Ascending aorta (tissue), 2 donors: ENCODE measurements around the gene POLR2I. TPM values are rescaled to one million over a fixed set of nuclear protein-coding genes. Genes with fewer than 3 reads are reported as not detected.

Experiments used
- DNase-seq, 2 donors: peaks; one replicate each; pipeline ENCODE4 v3.0.0-alpha.2; 2019; ENCODE audit warnings: low spot score in 2 of 2
- H3K27ac ChIP-seq, 2 donors: fragments of 200-600 bp; sonication (generic); one replicate each; pipeline ENCODE4 v1.5.1; 2016 to 2017; ENCODE audit warnings: mild to moderate bottlenecking in 1 of 2
- H3K27me3 ChIP-seq: fragments of 200-600 bp; sonication (generic); one replicate; pipeline ENCODE4 v1.5.1; 2017
- H3K36me3 ChIP-seq, 2 donors: fragments of 200-600 bp; sonication (generic); one replicate each; pipeline ENCODE4 v1.5.1; 2016
- H3K4me1 ChIP-seq, 2 donors: fragments of 200-600 bp; sonication (generic); one replicate each; pipeline ENCODE4 v1.5.1; 2016 to 2017; ENCODE audit warnings: mild to moderate bottlenecking in 1 of 2
- H3K4me3 ChIP-seq, 2 donors: fragments of 200-600 bp; sonication (generic); one replicate each; pipeline ENCODE4 v1.5.1; 2016 to 2017; ENCODE audit warnings: mild to moderate bottlenecking in 1 of 2
- H3K9me3 ChIP-seq, 2 donors: fragments of 200-600 bp; sonication (generic); one replicate each; pipeline ENCODE4 v1.5.1; 2016
- intact Hi-C: fragments of 100-400 bp; cut with DNase I; formaldehyde crosslinking; loops from one replicate; pipeline ENCODE4 v1.15.1; 2023
- total RNA-seq: library from RNA; depleted of rRNA; stranded (reverse); fragments of >200 nt; gene quantifications from one replicate; pipeline ENCODE4 v1.1.0, GENCODE V29; 2016
- TF ChIP-seq, protein P1 (sequence below), 3 experiments: fragments of 200-600 bp in 2 of 3; fragments of 450-650 bp in 1 of 3; sonication (generic) in 2 of 3; IDR thresholded peaks; one replicate each; pipeline ENCODE4 v1.5.1; 2016 to 2019; ENCODE audit warnings: antibody characterized with exemption in 3 of 3, mild to moderate bottlenecking in 1 of 3, moderate library complexity in 1 of 3

The POLR2I gene
- total RNA-seq, 1 donor from 2014 or later, result 21.0 TPM

DNA sequence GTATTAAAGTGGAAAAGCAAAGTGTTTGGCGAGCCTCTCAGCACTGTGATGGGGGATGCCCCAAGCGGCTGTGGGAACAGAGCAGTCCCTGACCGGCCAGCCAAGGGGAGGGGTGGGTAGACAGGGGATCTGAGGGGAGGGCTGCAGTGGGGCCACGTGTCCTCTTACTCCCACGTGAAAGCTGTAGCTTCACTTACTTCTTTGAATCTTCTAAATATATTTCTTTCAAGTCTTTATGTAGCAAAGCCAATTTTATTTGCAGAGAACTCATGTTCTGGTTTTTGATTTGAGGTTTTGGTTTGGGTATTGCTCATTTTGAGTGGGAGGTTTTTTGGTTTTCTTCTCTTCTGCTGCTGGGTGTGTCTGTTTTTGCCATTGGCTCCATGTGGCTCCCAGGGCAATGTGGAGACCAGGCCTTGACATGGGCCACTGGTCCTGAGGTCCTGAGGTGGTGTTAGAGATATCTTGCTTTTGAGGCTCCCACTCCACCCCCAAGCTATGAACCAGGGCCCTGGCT is 21.5 kb downstream of the POLR2I start:
- Histone ChIP-seq H3K27me3 (no peaks in the 10 kb centered on the region), H3K9me3 (no peaks in the 10 kb centered on the region), H3K4me3 (no peak overlapping the region), H3K4me1 (no peaks in the 10 kb centered on the region), H3K27ac (no peak overlapping the region), H3K36me3 (no peaks in the 10 kb centered on the region)
- DNase-seq, result no peak
- intact Hi-C loops, result no loop called here
- TF ChIP-seq, protein P1, sequence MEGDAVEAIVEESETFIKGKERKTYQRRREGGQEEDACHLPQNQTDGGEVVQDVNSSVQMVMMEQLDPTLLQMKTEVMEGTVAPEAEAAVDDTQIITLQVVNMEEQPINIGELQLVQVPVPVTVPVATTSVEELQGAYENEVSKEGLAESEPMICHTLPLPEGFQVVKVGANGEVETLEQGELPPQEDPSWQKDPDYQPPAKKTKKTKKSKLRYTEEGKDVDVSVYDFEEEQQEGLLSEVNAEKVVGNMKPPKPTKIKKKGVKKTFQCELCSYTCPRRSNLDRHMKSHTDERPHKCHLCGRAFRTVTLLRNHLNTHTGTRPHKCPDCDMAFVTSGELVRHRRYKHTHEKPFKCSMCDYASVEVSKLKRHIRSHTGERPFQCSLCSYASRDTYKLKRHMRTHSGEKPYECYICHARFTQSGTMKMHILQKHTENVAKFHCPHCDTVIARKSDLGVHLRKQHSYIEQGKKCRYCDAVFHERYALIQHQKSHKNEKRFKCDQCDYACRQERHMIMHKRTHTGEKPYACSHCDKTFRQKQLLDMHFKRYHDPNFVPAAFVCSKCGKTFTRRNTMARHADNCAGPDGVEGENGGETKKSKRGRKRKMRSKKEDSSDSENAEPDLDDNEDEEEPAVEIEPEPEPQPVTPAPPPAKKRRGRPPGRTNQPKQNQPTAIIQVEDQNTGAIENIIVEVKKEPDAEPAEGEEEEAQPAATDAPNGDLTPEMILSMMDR (IDR thresholded peaks at IDR 0.05), result no peak

DNA sequence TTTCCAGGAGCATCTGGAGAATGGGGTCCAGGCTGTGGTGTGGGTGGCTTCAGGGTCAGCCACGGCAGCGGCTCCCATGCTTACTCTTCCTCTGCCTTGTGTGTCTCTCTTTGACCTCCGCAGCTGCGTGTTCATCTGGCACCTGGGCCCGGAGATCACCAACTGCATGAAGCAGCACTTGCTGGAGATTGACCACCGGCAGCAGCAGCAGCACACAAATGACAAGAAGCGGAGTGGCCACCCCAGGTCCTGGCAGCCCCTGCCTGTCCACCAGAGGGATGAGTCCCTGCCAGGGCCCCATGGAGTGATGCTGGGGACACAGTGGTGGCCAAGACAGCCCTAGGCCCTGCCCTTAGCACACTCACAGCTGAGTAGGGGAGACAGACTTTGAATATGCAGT is 22.1 kb downstream of the POLR2I start:
- H3K27ac ChIP-seq, result no peak overlapping the region
- no peaks in the 10 kb centered on the region for H3K4me1 ChIP-seq
- DNase-seq, result no peak
- intact Hi-C loops, result no loop called here
- H3K9me3 ChIP-seq, result no peaks in the 10 kb centered on the region
- H3K36me3 ChIP-seq, result no peaks in the 10 kb centered on the region
- H3K4me3 ChIP-seq, result no peak overlapping the region
- TF ChIP-seq, protein P1 (IDR thresholded peaks at IDR 0.05), result no peak
- no peaks in the 10 kb centered on the region for H3K27me3 ChIP-seq

DNA sequence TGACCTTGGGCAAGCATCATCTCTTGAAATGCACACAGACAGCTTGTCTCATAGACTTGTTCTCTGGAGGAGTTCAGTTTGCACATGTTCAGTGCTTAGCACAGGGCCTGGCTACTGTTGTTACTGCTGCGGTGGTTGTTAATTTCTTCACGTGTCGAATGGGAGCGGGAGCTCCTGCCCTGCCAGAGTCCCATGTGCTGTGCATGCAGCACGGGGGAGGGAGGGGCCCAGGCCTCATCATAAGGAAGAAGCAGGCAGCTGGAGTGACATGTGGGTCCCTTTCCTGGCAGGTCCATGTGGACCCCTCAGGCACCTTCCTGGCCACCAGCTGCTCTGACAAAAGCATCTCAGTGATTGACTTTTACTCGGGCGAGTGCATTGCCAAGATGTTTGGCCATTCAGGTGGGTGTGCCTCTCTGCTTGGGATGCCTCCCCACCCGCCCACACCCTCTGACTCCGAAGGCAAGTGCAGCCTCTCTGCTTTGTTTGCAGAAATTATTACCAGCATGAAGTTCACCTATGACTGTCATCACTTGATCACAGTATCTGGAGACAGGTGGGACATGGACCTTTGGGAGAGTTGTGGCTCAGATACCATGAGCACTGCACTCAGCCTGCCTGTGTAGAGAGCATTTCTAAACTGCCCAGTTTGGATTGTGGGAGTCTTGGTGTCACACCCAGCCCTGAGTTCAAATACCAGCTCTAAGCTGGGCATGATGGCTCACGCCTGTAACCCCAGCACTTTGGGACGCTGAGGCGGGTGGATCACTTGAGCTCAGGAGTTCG is 23.6 kb downstream of the POLR2I start:
- TF ChIP-seq, protein P1 (IDR thresholded peaks at IDR 0.05), result no peak
- intact Hi-C loops, result no loop called here
- Histone ChIP-seq H3K27ac (no peak overlapping the region), H3K4me1 (no peaks in the 10 kb centered on the region), H3K4me3 (no peak overlapping the region), H3K27me3 (no peaks in the 10 kb centered on the region), H3K9me3 (no peaks in the 10 kb centered on the region), H3K36me3 (no peaks in the 10 kb centered on the region)
- DNase-seq, result no peak

DNA sequence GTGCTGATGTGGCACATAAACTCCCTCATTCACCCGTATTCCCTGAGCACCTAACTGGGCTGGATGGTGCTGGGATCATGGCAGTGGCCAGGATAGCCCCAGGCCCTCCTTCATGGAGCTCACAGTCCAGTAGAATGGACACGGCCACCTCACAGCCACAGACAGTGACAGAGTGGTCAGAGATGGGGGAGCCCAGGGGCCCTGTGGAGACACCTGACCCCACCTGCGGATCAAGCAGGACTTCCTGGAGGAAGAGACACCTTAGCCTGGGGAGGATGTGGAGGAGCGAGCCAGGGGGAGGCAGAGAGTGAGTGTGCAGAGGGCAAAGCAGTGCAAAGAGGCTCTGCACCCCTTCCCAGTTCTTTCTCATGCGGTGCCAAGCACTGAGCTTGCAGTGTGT is 24.8 kb downstream of the POLR2I start:
- no peaks in the 10 kb centered on the region for H3K36me3 ChIP-seq
- no peaks in the 10 kb centered on the region for H3K4me1 ChIP-seq

DNA sequence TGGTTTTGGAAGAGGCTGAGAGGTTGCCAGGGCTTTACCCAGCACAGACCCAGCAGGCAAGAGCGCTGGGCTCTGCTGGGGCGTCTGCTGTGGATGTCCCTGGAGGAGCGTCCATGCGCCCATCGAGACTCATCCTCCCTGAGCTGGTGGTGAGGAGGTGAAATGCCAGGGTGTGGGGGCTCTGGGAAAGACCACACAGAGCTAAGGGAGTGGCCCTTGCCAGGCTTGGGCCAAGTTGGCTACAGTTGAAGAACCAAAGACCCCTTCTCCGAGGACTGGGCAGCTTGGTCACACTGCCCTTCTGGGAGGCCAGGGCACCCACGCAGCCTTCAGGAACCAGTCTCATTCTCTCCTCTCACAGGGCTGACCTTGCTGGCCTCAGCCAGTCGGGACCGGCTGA is 28.3 kb downstream of the POLR2I start:
- H3K4me3 ChIP-seq, result no peak overlapping the region
- H3K27me3 ChIP-seq, result no peaks in the 10 kb centered on the region
- intact Hi-C loops, result no loop called here
- H3K9me3 ChIP-seq, result no peaks in the 10 kb centered on the region
- H3K4me1 ChIP-seq, result no peaks in the 10 kb centered on the region
- H3K27ac ChIP-seq, result no peak overlapping the region
- H3K36me3 ChIP-seq, result no peaks in the 10 kb centered on the region
- no peak for DNase-seq
- TF ChIP-seq, protein P1 (IDR thresholded peaks at IDR 0.05), result no peak

More for the DNA sequence above, 24.8 kb downstream of the POLR2I start:
- Histone ChIP-seq H3K9me3 (no peaks in the 10 kb centered on the region), H3K4me3 (no peak overlapping the region), H3K27me3 (no peaks in the 10 kb centered on the region), H3K27ac (no peak overlapping the region)
- TF ChIP-seq, protein P1 (IDR thresholded peaks at IDR 0.05), result no peak
- intact Hi-C loops, result no loop called here
- DNase-seq, result no peak
